Loucy (cell line): ENCODE data around the gene FUS.
A peak's percentile ranks its signal among the peaks of the same experiment; 100 is the strongest.

Experiments used
- H2AFZ ChIP-seq: fragments of 200-600 bp; sonication (generic); 2 replicates; pipeline ENCODE4 v1.6.0; 2016; ENCODE audit warnings: antibody characterized with exemption, mild to moderate bottlenecking, low read length, moderate library complexity
- H3F3A ChIP-seq: fragments of 200-600 bp; 2 replicates; pipeline ENCODE4 v1.6.0; 2016; ENCODE audit warnings: antibody characterized with exemption, low read depth, mild to moderate bottlenecking
- H3K27me3 ChIP-seq: fragments of 200-600 bp; sonication (generic); 2 replicates; pipeline ENCODE4 v1.6.1; 2014; ENCODE audit warnings: low read length, mild to moderate bottlenecking; ENCODE audit not compliant: insufficient read depth, poor library complexity, severe bottlenecking
- H3K36me3 ChIP-seq: fragments of 200-600 bp; sonication (generic); 2 replicates; pipeline ENCODE4 v1.6.1; 2016; ENCODE audit warnings: low read length; ENCODE audit not compliant: insufficient read depth
- H3K4me1 ChIP-seq: fragments of 200-600 bp; sonication (generic); 2 replicates; pipeline ENCODE4 v1.5.1; 2014; ENCODE audit warnings: low read length, mild to moderate bottlenecking; ENCODE audit not compliant: insufficient read depth, poor library complexity, severe bottlenecking
- H3K4me2 ChIP-seq: fragments of 200-600 bp; sonication (generic); 2 replicates; pipeline ENCODE4 v1.6.0; 2014; ENCODE audit warnings: antibody characterized with exemption, low read length, low read depth, mild to moderate bottlenecking; ENCODE audit not compliant: poor library complexity, severe bottlenecking
- H3K4me3 ChIP-seq: fragments of 200-600 bp; sonication (generic); 2 replicates; pipeline ENCODE4 v1.5.1; 2014; ENCODE audit warnings: low read length, mild to moderate bottlenecking, mixed read lengths; ENCODE audit not compliant: poor library complexity, severe bottlenecking
- H3K79me2 ChIP-seq: fragments of 200-600 bp; sonication (generic); 2 replicates; pipeline ENCODE4 v1.6.1; 2014; ENCODE audit warnings: low read length; ENCODE audit not compliant: insufficient read depth
- H3K9ac ChIP-seq: fragments of 200-600 bp; sonication (generic); 2 replicates; pipeline ENCODE4 v1.6.0; 2014; ENCODE audit warnings: mild to moderate bottlenecking, low read depth, low read length, moderate library complexity; ENCODE audit not compliant: poor library complexity, severe bottlenecking
- H3K9me2 ChIP-seq: fragments of 200-600 bp; sonication (generic); replicated peaks from 2 replicates; pipeline ENCODE4 v1.6.1; 2016; ENCODE audit warnings: low read depth, low read length, mixed read lengths
- H3K9me3 ChIP-seq: fragments of 200-600 bp; sonication (generic); 2 replicates; pipeline ENCODE4 v1.6.1; 2014; ENCODE audit warnings: mild to moderate bottlenecking, antibody characterized with exemption, low read length, low read depth; ENCODE audit not compliant: insufficient read depth
- H4K20me1 ChIP-seq: fragments of 200-600 bp; sonication (generic); 2 replicates; pipeline ENCODE4 v1.6.0; 2014; ENCODE audit warnings: antibody characterized with exemption, low read length, mild to moderate bottlenecking; ENCODE audit not compliant: insufficient read depth, poor library complexity, severe bottlenecking
- CTCF ChIP-seq: fragments of 200-600 bp; sonication (generic); conservative IDR thresholded peaks from 2 replicates; pipeline ENCODE4 v1.5.1; 2014; ENCODE audit warnings: mild to moderate bottlenecking, antibody characterized with exemption, low read length
- EZH2phosphoT487 ChIP-seq: fragments of 200-600 bp; IDR thresholded peaks from 2 replicates; pipeline ENCODE4 v1.6.1; 2018; ENCODE audit warnings: antibody characterized with exemption, mild to moderate bottlenecking, moderate library complexity, borderline replicate concordance

The FUS gene

GRCh38 chr16:31182391-31182790 lies 2.5 kb downstream of the FUS start:
- no peaks in the 10 kb centered on the region for H3K9me2 ChIP-seq
- peaks cover 56% of the 10 kb centered on the region for H3K4me1 ChIP-seq
- H3K4me2 ChIP-seq = peak overlapping the region; percentile 95
- H3K27me3 ChIP-seq = peaks cover 14% of the 10 kb centered on the region
- peaks cover 62% of the 10 kb centered on the region for H3K36me3 ChIP-seq
- H4K20me1 ChIP-seq = peaks cover 78% of the 10 kb centered on the region
- H3K9ac ChIP-seq = peak overlapping the region; percentile 98
- H3K79me2 ChIP-seq = peaks cover 87% of the 10 kb centered on the region
- H2AFZ ChIP-seq = no peak overlapping the region
- TF ChIP-seq EZH2phosphoT487 = no peak
- TF ChIP-seq CTCF = no peak
- H3K9me3 ChIP-seq = no peaks in the 10 kb centered on the region
- no peaks in the 10 kb centered on the region; the same call in 1 of the 2 replicates for H3F3A ChIP-seq
- peak overlapping the region; percentile 98 for H3K4me3 ChIP-seq

GRCh38 chr16:31183432-31184428 lies 3.8 kb downstream of the FUS start:
- Histone ChIP-seq H3K27me3 (peaks cover 14% of the 10 kb centered on the region), H3K4me2 (peak overlapping the region; percentile 95), H4K20me1 (peaks cover 89% of the 10 kb centered on the region), H3K4me3 (peak overlapping the region; percentile 98), H3K36me3 (peaks cover 75% of the 10 kb centered on the region), H3K9ac (peak overlapping the region; percentile 98), H3K9me2 (no peaks in the 10 kb centered on the region), H2AFZ (no peak overlapping the region), H3K4me1 (peaks cover 61% of the 10 kb centered on the region), H3F3A (no peaks in the 10 kb centered on the region; the same call in 1 of the 2 replicates), H3K9me3 (no peaks in the 10 kb centered on the region), H3K79me2 (peaks cover 96% of the 10 kb centered on the region)
- no peak for TF ChIP-seq CTCF

GRCh38 chr16:31184888-31185287 lies 4.9 kb downstream of the FUS start:
- H2AFZ ChIP-seq = no peak overlapping the region
- peak overlapping the region; percentile 95 for H3K4me2 ChIP-seq
- peak overlapping the region; percentile 65 for H3K4me3 ChIP-seq
- H3K9ac ChIP-seq = no peak overlapping the region
- no peaks in the 10 kb centered on the region for H3K9me2 ChIP-seq
- H3K27me3 ChIP-seq = peaks cover 14% of the 10 kb centered on the region
- H3F3A ChIP-seq = 0 out of 2 replicates have a peak, but pooled peaks cover under 1% of the 10 kb centered on the region
- H3K36me3 ChIP-seq = peaks cover 86% of the 10 kb centered on the region
- peaks cover 62% of the 10 kb centered on the region for H3K4me1 ChIP-seq
- no peak for TF ChIP-seq CTCF
- TF ChIP-seq EZH2phosphoT487 = no peak
- H3K79me2 ChIP-seq = peaks cover 99% of the 10 kb centered on the region
- peaks cover 93% of the 10 kb centered on the region for H4K20me1 ChIP-seq
- H3K9me3 ChIP-seq = no peaks in the 10 kb centered on the region
